Ecto neural progenitor cell (in vitro differentiated cells): ENCODE results near the gene SIK2.
"Not testable (repeated sequence)": the region's sequence is repeated elsewhere in the genome, so short reads cannot be mapped to it uniquely, and the experiment has no call there.

ENCODE experiments used
- DNase-seq: peaks from one replicate; pipeline ENCODE4 v3.0.0-alpha.2; 2018; ENCODE audit warnings: low spot score

Gene SIK2

DNA sequence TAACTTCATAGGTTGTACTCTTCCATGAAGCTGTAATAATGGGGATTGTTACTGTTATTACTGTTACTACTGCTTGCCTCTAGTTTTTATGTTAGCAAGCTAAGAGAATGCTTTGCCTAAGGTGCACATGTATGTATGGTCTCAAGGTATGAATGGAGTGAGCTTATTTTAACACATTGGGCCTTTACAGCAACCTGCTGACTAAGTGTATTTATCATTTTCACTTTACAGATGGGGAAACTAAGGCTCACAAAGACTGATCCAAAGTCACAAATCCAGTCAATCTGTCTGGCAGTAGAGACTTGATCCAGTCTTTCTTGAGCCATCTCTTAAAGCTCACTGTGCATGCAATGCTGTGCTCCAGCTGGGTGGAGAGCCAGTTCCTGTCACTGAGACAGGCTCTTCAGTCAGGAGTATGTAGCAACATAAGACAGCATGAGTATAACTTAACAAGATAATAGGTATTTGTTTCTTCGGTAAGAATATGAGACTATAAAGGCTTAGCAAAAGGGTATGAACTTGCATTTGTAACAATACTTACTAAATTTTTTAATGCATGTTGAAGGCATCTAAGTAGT, 97.4 kb downstream of the SIK2 start:
- DNase-seq: no peak

DNA sequence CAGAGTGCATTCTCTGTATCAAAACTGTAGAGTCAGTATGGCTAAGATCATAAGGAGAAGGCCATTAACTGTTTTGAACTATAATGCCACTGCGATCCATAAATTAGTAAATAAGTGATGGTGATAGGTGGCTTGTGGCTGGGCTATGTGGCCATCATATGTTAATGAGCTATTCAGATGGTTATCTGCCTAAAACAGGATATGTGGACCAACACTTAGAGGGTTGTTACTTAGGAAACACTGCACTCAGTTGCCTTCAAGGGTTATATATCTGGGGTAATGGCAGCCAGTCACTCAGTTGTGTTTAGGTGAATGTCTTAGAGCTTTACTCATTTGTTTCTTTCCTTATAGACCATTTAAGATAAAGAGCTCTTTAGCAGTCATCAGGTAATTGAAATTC, 97.9 kb downstream of the SIK2 start:
- no peak for DNase-seq

DNA sequence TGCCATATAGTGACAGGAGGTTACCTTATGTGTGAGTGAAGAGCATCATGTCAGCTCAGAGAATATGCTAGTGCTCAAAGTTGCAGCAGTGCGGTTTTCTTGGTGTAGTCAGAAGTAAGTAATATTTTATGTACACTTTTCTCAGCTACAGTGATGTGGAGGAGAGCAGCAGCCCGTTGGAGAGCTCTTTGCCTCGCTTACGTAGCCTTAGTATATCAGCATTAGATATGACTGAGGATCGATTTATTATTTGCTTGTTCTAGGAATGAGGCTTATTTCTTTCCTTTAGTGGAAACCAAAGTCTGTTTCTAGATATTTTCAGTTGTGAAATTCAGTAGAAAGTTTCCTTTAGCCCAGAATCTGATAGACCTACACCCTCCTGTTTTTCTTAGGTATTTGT, 100.4 kb downstream of the SIK2 start:
- DNase-seq: no peak

DNA sequence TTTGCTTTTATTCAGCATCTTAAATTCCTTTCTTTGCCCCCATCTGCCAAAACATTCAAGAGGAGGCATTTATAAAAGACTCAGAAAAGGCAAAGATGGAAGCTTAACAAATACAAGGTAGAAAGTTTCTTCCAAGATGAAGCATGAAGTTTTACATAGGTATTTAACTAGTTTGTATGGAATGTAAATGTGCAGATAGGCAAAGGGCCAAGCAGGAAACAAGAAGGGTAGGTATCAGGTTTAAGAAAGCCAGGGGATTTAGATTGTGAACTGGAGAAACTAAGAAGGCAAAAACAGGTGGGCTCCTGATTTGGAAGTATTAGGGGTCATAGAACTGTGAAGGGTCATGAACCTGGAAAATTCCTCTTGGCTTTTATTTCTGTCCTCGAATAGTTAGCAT, 101.3 kb downstream of the SIK2 start:
- no peak for DNase-seq

DNA sequence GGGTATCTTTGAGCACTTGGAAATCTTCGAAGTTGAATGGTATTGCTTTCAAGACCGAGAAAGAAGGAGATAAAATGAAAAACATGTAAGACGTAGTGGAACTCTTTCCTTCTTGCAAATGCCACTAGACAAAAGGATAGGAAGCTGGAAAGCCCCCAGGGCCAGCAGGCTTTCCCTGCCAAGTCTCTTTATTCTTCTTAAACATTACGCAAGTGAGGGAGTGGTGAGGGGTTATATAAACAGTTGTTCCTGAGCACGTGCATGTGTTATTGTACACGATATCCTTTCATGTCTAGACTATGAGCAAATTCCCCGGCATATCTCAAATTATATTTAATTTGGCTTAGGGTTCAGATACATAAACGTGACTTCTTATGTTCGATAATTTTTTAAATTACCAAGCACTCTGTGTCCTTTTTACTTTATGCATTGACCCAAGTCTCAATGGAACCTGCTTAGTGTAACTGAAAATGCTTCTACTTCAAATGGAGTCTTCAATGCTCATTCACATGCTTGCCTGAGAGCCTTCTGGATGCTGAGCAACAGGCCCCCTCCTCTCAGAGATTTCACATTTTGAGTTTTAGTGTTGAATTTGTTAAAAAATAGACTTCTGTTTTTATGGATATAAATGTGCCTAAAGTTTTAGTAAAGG, 104.9 kb downstream of the SIK2 start:
- no peak for DNase-seq

DNA sequence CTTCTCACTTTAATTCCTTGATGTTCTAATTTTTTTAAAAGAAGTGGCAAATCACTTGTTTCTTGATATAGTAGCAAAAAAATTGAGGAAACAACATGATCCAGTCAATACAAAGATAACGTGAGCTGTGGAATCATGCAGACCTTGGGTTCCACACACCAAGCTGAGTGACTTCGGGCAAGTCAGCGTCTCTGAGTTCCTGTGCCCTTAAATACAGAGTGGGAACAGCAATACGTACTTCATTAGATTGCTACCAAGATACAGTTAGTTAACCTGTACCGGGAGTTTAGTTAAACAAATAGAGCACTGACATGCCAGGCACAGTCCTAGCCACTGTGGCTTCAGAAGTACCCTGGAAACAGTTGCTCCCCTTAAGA, 105.4 kb downstream of the SIK2 start:
- no peak for DNase-seq

DNA sequence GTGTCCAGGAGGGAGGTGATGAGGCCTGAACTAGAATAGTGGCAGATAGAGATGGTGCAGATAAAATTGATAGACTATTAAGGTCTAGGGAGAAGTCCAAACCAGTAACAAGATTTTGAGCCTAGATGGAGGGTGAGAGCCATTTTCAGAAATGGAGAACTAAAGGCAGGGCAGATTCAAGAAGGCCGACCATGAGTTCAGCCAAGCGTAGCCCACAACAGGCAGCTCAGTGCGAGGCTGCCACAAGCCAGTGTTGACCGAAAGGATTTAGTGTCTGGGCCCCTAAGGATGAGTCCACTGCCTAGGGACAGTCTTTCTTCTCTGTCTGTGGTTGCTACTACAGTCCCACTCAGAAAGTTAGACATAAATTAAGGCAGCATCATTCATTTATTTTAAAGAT, 112.3 kb downstream of the SIK2 start:
- no peak for DNase-seq

DNA sequence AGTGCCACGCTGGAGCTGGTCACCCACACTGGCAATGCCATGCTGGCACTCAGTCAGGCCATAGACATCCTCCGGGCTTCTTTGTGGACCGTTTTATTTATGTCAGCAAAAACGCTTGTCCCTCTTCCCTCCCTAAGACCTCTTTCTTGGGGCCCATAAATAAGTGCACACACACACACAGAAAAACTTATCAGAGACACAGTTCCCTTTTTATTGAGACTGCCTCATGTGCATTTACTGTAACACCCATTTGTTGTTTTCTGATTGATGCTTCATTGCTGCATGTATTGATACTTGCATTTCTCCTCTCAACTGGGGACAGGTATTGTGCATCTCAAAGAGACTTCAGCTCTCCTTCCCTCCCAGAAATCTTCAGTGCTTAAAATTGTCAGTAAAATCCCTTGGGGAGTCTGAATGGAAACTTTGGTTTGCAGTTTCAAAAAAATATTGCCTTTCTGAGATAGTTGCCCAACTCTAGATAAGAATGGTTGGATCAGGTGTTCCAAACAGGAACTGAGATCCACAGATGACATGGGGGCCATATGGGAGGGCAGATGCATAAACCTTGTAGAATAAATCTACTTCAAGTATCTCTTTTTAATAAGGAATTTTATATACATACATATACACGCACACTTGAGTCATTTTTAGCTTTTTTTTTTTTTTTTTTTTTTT, 113.0 kb downstream of the SIK2 start:
- DNase-seq: no peak

DNA sequence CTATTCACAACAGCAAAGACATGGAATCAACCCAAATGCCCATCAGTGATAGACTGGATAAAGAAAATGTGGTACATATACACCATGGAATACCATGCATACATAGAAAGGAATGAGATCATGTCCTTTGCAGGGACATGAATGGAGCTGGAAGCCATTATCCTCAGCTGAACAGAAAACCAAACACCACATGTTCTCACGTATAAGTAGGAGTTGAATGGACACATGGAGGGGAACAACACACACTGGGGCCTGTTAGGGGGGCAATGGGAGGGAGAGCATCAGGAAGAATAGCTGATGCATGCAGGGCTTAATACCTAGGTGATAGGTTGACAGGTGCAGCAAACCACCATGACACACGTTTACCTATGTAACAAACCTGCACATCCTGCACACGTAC, 115.4 kb downstream of the SIK2 start:
- DNase-seq: not testable (repeated sequence)

DNA sequence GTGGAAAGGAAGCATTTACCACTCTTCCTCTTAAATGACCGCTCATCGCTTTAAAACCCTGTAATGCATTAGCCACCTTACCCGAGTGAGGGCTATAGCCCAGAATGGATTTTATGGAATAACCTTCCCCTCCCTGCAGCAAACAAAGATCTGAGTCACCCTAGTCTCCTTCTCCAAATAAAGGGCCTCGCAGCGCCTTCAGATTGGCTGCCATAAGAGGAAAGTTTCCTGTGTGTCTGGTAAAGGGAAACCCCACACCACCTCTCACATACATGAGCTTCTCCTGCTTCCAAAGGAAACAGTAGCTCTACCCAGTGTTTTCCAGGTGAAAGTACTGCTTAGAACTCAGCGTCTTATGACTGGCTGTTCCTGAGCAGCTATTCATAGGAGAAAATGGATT, 116.2 kb downstream of the SIK2 start:
- DNase-seq: no peak

DNA sequence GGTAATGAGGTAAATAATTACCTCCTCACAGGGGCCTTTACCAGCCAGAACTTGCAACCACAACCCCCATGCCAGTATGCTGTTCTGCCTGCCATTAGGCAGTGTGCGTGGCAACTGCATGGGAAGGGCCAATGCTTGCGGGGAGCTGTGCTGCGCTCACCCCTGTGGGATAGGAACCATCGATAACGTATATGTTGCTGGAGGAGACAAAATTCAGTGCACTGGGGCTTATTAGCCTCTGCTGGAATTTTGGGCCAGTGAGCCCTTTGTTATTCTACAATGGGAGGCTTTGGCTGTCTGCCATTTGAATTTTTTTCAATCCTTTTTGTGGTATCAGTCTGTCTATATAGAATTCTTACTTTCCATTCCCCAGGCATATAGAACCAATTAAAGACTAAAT, 116.6 kb downstream of the SIK2 start:
- no peak for DNase-seq

DNA sequence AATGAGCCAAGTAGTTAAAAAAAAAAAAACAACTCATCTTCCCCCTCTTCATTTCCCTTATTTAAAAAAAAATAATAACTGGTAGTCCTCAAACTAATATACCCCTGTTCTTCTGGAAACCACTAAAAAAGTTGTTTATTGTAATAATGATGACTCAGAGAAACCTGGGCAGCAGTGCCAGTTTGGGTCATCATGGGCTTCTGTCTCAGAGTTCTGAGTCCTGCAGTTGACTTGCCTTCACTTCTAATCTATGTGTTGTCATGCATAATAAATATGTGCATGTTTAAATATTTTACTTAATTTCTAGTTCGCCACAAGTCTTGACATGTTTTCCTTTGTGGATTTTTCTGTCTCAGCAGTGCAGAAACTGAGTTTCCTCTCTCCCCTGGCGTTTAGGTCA, 117.1 kb downstream of the SIK2 start:
- DNase-seq: no peak

DNA sequence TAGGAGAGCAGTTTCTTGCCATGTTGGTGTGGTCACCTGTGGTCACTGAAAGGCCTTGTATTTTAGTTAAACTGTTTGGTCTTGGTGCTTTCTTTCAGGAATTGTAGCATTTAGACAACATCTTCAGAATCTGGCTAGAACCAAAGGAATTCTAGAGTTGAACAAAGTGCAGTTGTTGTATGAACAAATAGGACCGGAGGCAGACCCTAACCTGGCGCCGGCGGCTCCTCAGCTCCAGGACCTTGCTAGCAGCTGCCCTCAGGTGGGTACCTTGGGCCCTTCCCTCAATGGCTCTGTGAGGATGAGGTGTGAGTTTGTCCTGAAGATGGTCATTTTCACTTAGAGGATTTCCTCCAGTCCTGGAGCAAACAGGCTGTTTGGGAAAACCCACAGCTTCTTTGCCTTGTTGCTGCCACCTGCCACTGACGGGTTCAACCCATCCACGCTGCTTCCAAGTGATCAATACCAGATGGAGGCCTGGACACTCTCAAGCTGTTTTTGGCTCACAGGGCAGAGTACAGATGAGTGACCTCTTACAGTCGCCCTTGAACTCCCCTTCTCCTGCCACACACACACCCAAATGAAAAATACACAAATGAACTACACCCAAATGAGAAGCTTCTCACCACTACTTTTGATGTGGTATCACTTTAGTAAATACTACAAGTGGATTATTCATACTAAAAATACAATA, 118.7 kb downstream of the SIK2 start:
- DNase-seq: no peak

DNA sequence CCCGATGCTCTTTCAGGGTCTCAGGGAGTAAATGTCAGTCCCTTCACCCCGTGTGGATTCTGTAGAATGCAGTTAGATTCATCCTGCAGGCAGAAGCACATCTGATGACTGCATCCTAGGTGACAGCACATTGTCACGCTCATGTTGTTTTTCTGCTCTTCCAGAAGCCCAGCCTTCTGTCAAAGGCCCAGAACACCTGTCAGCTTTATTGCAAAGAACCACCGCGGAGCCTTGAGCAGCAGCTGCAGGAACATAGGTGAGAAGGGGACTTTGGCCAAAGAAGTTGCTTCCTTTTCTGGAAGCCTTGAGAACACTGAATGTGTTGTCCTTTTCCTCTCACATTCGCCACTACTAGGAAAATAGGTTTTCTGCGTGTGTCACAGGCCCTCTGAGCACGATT, 120.3 kb downstream of the SIK2 start:
- DNase-seq: no peak

DNA sequence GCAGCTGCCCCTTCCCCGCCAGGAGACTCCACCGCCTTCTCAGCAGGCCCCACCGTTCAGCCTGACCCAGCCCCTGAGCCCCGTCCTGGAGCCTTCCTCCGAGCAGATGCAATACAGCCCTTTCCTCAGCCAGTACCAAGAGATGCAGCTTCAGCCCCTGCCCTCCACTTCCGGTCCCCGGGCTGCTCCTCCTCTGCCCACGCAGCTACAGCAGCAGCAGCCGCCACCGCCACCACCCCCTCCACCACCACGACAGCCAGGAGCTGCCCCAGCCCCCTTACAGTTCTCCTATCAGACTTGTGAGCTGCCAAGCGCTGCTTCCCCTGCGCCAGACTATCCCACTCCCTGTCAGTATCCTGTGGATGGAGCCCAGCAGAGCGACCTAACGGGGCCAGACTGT, 121.3 kb downstream of the SIK2 start:
- DNase-seq: no peak

DNA sequence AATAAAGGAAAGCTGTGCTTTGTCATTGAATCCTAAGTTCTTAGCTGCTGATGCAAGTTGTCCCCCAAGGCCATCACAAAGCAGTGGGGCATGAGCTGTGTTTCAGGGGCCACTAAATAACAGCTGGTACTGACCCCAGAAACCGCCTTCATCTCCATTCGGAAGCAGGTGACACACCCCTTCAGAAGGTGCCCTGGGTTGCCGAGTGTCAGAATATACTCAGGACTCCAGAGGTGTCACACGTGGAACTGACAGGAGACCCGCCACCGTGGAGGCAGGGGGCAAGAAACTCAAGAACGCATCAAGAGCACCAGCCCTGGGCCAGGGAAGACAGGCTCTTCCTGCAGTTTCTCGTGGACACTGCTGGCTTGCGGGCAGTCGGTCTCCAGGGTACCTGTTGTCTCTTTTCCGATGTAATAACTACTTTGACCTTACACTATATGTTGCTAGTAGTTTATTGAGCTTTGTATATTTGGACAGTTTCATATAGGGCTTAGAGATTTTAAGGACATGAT, 122.4 kb downstream of the SIK2 start:
- DNase-seq: no peak

DNA sequence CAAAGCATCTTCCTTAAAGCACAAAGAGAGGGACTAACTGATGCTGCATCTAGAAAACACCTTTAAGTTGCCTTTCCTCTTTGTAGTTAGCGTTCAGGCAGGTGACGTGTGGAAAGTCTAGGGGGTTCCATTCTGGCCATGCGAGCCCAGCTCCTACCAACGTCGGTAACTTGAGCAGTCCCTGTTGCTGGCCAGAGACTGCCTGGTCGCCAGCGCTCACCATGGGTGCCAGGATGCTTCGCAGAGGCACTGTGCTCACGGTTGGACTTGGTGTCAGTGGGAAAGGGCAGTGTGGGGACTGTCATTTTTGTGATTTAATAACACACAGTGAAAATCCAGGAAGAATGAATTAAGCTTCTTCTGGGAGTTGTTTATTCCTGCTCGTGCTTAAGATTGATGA, 123.4 kb downstream of the SIK2 start:
- no peak for DNase-seq

DNA sequence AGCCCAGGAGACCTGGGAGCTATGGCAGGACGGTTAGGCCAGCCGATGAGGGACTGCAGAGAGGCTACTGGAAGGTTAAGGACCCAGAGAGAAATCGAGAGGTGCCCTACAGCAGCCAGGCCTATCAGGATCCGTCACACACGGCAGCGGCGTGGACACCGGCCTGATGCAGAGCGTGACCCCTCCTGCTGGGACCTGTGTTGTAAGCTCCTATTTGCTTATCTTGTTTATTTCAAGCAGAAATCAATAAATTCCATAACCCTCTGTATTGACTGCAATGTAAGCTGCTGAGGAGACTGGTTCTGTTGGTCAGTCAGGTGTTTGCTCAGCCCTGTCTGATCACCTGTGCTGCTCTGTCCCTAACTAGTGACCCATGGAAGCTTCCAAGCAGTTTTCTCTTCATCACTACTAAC, 124.1 kb downstream of the SIK2 start:
- no peak for DNase-seq

DNA sequence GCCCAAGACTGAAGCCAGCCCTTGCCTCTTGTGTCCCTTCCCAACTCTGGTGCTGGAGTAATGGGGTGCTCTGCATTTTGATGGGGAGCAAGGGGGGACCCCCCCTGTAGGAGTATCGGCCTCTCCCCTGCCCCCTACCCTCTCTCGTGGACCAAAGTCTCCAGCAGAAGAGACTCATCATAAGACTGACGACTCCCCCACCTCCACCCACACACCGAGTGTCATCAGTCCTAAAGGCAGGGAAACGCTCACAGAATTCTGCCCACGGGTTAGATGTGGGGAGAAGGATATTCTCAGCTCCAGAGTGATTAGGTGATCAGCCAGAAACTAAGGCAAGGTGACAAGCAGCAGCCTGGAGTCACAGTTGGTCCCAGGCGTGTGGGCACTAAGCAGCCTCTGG, 125.2 kb downstream of the SIK2 start:
- DNase-seq: no peak

DNA sequence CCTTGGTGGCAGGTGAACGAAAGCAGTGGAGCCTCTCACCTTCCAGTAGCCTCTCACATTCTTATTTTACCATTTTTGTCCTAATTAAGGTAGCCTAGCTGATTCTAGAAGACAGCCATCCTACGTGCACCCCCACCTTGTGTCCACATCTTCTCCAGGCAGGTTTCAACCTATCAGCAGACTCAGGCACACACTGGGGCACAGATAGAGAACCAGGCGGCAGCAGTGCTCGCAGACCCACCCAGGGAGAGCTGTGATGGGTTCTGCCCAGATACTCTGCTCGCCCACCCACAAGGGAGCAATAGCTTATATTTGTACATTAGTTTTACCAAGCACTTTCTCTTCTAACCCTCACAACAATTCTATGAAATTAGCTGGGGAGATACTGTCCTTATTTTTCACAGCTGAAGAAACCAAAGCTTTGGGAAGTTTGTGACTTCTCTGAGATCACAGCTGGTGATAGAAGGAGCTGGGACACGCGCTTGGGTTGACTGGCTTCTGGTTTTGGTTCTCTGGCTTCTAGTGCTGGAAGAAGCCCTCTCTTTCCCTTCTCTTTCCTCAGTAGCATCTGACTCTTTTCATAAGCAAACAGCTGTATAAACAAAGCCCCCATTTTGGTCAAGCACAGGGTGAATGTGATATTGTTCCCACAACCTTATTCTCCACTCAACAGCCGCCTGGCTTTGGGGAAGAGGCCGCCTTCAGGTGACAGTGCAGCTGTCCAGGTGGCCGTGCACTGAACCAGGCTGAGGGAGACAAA, 127.0 kb downstream of the SIK2 start:
- no peak for DNase-seq

DNA sequence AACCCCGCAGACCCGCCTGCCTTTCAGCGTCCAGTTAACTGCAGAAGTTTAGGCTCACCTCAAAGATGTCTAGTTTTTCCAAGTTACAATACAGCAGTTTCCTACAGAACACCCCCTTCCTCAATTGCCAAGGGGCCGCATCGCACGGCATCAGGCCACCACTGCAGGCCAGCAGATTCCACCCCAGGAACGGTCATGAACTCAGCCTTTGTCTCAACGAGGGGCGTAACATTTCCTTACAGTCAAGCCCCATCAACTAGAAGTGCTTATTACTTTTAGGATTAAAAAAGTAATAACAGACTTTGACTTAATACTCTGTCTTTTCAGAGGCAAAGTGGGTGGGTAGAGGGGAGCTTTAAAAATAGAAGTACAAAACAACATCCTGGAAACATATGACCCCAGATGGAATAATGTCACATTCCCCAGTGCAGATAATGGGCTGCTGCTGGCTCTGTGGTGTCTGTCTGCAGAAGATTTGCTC, 127.6 kb downstream of the SIK2 start:
- DNase-seq: no peak
